ENCODE measurements around the gene SEMA6A. TPM values are rescaled to one million over a fixed set of nuclear protein-coding genes. Genes with fewer than 3 reads are reported as not detected.

The SEMA6A gene
- polyA plus RNA-seq, 1 of the 3 experiments (the other 2 are of a cell fraction) = 0.18 TPM

GRCh38 chr5:116404016-116404415 lies 170.6 kb downstream of the SEMA6A start:
- no peak for TF ChIP-seq FOXJ3 (CRISPR knock-in tag; IDR thresholded peaks at IDR 0.05)
- no peak for TF ChIP-seq RXRA (IDR thresholded peaks at IDR 0.05; ENCODE audit: borderline replicate concordance, low read depth)
- TF ChIP-seq TCF12 (IDR thresholded peaks at IDR 0.05) = no peak
- TF ChIP-seq SIN3A (IDR thresholded peaks at IDR 0.05; ENCODE audit: borderline replicate concordance, low read depth, low read length) = no peak
- no peak for TF ChIP-seq POLR2AphosphoS5 (IDR thresholded peaks at IDR 0.05; ENCODE audit: low read depth, low read length)
- TF ChIP-seq TAF1 (IDR thresholded peaks at IDR 0.05; ENCODE audit: borderline replicate concordance, low read depth, low read length) = no peak

GRCh38 chr5:116402235-116402634 lies 172.4 kb downstream of the SEMA6A start:
- no peak overlapping the region for H2AFZ ChIP-seq (ENCODE audit: low read depth)
- H4K20me1 ChIP-seq (ENCODE audit: insufficient read depth) = no peaks in the 10 kb centered on the region
- H3K9me2 ChIP-seq = no peaks in the 10 kb centered on the region
- DNase-seq = no peak
- no peak overlapping the region for H3K9ac ChIP-seq
- no peaks in the 10 kb centered on the region for H3K79me2 ChIP-seq (ENCODE audit: insufficient read depth)
- ChIA-PET POLR2A (no interaction called here), CTCF (interaction anchor here (1.1 kb wide), 1 partner anchor 10 kb away, joined by 3 read pairs; no protein-coding TSS in a partner anchor)
- no peak overlapping the region for H3K4me2 ChIP-seq
- no peaks in the 10 kb centered on the region for H3K9me3 ChIP-seq
- TF ChIP-seq NFIC (IDR thresholded peaks at IDR 0.05; ENCODE audit: borderline replicate concordance) (no peak), EZH2phosphoT487 (IDR thresholded peaks at IDR 0.05; ENCODE audit: borderline replicate concordance, low read depth) (no peak), USF1 (IDR thresholded peaks at IDR 0.05; ENCODE audit: borderline replicate concordance, low read depth) (no peak), EP300 (IDR thresholded peaks at IDR 0.05; ENCODE audit: borderline replicate concordance in 1 of 2, low read depth in 1 of 2, low read length in 1 of 2) (no peak), TAF1 (IDR thresholded peaks at IDR 0.05; ENCODE audit: borderline replicate concordance, low read depth, low read length) (no peak), CTCF (IDR thresholded peaks at IDR 0.05) (no peak)
- H3K4me1 ChIP-seq (ENCODE audit: control insufficient read depth in 1 of 2, insufficient read depth in 2 of 2, low read depth in 1 of 2, low read length in 1 of 2) = no peaks in the 10 kb centered on the region; a peak in 1 of 4 replicates
- H3K27ac ChIP-seq (ENCODE audit: low read depth in 2 of 2, low read length in 1 of 2) = no peak overlapping the region
- 55% methylated on average over 4 of the region's 5 CpGs for WGBS (ENCODE audit: low lambda C conversion rate)
- no peaks in the 10 kb centered on the region for H3K36me3 ChIP-seq (replicated peaks in 1 of 2; ENCODE audit: control insufficient read depth in 1 of 2, insufficient read depth in 2 of 2, low read length in 1 of 2)
- no peaks in the 10 kb centered on the region for H3F3A ChIP-seq (replicated peaks; ENCODE audit: insufficient read depth)
- H3K4me3 ChIP-seq (ENCODE audit: low read depth in 2 of 2, low read length in 1 of 2) = no peak overlapping the region
- H3K27me3 ChIP-seq (ENCODE audit: insufficient read depth) = no peaks in the 10 kb centered on the region

More at GRCh38 chr5:116404016-116404415, 170.6 kb downstream of the SEMA6A start:
- Histone ChIP-seq H3K4me1 (ENCODE audit: control insufficient read depth in 1 of 2, insufficient read depth in 2 of 2, low read depth in 1 of 2, low read length in 1 of 2) (no peaks in the 10 kb centered on the region; a peak in 1 of 4 replicates), H3K27me3 (ENCODE audit: insufficient read depth) (no peaks in the 10 kb centered on the region), H3K27ac (ENCODE audit: low read depth in 2 of 2, low read length in 1 of 2) (no peak overlapping the region; a peak in 1 of 4 replicates), H3K4me3 (ENCODE audit: low read depth in 2 of 2, low read length in 1 of 2) (no peak overlapping the region), H3K9me3 (no peaks in the 10 kb centered on the region), H3K4me2 (no peak overlapping the region), H3K9me2 (no peaks in the 10 kb centered on the region), H3K79me2 (ENCODE audit: insufficient read depth) (no peaks in the 10 kb centered on the region), H3K36me3 (replicated peaks in 1 of 2; ENCODE audit: control insufficient read depth in 1 of 2, insufficient read depth in 2 of 2, low read length in 1 of 2) (no peaks in the 10 kb centered on the region), H2AFZ (ENCODE audit: low read depth) (no peak overlapping the region), H3K9ac (no peak overlapping the region), H4K20me1 (ENCODE audit: insufficient read depth) (no peaks in the 10 kb centered on the region), H3F3A (replicated peaks; ENCODE audit: insufficient read depth) (no peaks in the 10 kb centered on the region)
- CTCF ChIA-PET = interaction anchor here (1.3 kb wide), 1 partner anchor 15 kb away, joined by 3 read pairs; no protein-coding TSS in a partner anchor
- peak; percentile 15 for DNase-seq
- 69% methylated on average over 2 of the region's 2 CpGs for WGBS (ENCODE audit: low lambda C conversion rate)
- POLR2A ChIA-PET = interaction anchor here (0.8 kb wide), 1 partner anchor 78 kb away, joined by 3 read pairs; no protein-coding TSS in a partner anchor
